ENCODE measurements around the gene DDX60. TPM values are rescaled to one million over a fixed set of nuclear protein-coding genes. Genes with fewer than 3 reads are reported as not detected.
A peak's percentile ranks its signal among the peaks of the same experiment; 100 is the strongest.
"Not testable (repeated sequence)": the region's sequence is repeated elsewhere in the genome, so short reads cannot be mapped to it uniquely, and the experiment has no call there.

Gene DDX60
- polyA plus RNA-seq (ENCODE audit: low read depth in 6 of 6): 10 to 100 TPM in 5 of 6 donors, 1 to 10 TPM in 1; 9.4 to 24.7 (median 19.1) TPM

- H3K4me3 Mint-ChIP-seq: peak within 1 kb of the TSS; percentile 96 to 100 (median 98)
- H3K9me3 Mint-ChIP-seq: peaks cover 0 to 2% (median 0%) of the 10 kb centered on the region in 7 donors
- H3K4me1 Mint-ChIP-seq: peaks cover 14 to 35% (median 28%) of the 10 kb centered on the region in 3 donors
- no peaks in the 10 kb centered on the region for H3K27me3 Mint-ChIP-seq
- ATAC-seq (ENCODE audit: low read depth in 2 of 2) (peak; percentile 98 to 99), DNase-seq (peak; percentile 83)
- peaks cover 0 to 4% of the 10 kb centered on the region in 2 donors for H3K36me3 Mint-ChIP-seq
- peak within 1 kb of the TSS; percentile 97 to 99 (median 98) for H3K27ac Mint-ChIP-seq
These were observed at the start of gene DDX60 for GRCh38 chr4:168318266-168318895. DDX60 (minus strand) TSS chr4:168318752; CDS start chr4:168311259, 7,493 bp downstream.

GRCh38 chr4:168367065-168367464 is 48.5 kb upstream of the DDX60 start:
- Mint-ChIP-seq H3K4me3 (no peak overlapping the region), H3K27me3 (no peaks in the 10 kb centered on the region), H3K9me3 (peaks cover 0 to 5% (median 3%) of the 10 kb centered on the region in 7 donors), H3K4me1 (peaks cover 4% of the 10 kb centered on the region in 3 donors), H3K36me3 (peaks cover 58 to 61% of the 10 kb centered on the region in 2 donors), H3K27ac (no peak overlapping the region)
- ATAC-seq (ENCODE audit: low read depth in 2 of 2) (no peak), DNase-seq (no peak)

- Mint-ChIP-seq H3K27ac (no peak overlapping the region), H3K27me3 (no peaks in the 10 kb centered on the region), H3K4me3 (no peak overlapping the region), H3K36me3 (peaks cover 63 to 73% of the 10 kb centered on the region in 2 donors), H3K9me3 (peaks cover 0 to 5% (median 0%) of the 10 kb centered on the region in 7 donors), H3K4me1 (peaks cover 0 to 4% (median 4%) of the 10 kb centered on the region in 3 donors)
- no peak for ATAC-seq (ENCODE audit: low read depth in 2 of 2)
- DNase-seq: no peak
These were observed 43.5 kb upstream of the DDX60 start for GRCh38 chr4:168362025-168362401.

- Mint-ChIP-seq H3K9me3 (peaks cover 0 to 5% (median 0%) of the 10 kb centered on the region in 7 donors), H3K4me1 (peaks cover 0 to 4% (median 4%) of the 10 kb centered on the region in 3 donors), H3K36me3 (peaks cover 66 to 78% of the 10 kb centered on the region in 2 donors), H3K27ac (no peak overlapping the region), H3K27me3 (no peaks in the 10 kb centered on the region), H3K4me3 (no peak overlapping the region)
- no peak for DNase-seq
- ATAC-seq (ENCODE audit: low read depth in 2 of 2): no peak
These were observed 42.9 kb upstream of the DDX60 start for GRCh38 chr4:168361365-168362024.

- no peak for DNase-seq
- ATAC-seq (ENCODE audit: low read depth in 2 of 2): no peak
- Mint-ChIP-seq H3K36me3 (peaks cover 66 to 68% of the 10 kb centered on the region in 2 donors), H3K9me3 (peaks cover 0 to 5% (median 0%) of the 10 kb centered on the region in 7 donors), H3K4me1 (peaks cover 0 to 4% (median 4%) of the 10 kb centered on the region in 3 donors), H3K27ac (peak overlapping the region in 1 of 6 donors; percentile 12), H3K27me3 (no peaks in the 10 kb centered on the region), H3K4me3 (no peak overlapping the region)
These were observed 41.7 kb upstream of the DDX60 start for GRCh38 chr4:168360271-168360670.

GRCh38 chr4:168357941-168358340 is 39.4 kb upstream of the DDX60 start:
- DNase-seq (no peak), ATAC-seq (ENCODE audit: low read depth in 2 of 2) (no peak)
- Mint-ChIP-seq H3K4me3 (no peak overlapping the region), H3K27ac (no peak overlapping the region), H3K4me1 (peaks cover 0 to 4% (median 4%) of the 10 kb centered on the region in 3 donors), H3K27me3 (no peaks in the 10 kb centered on the region), H3K36me3 (peaks cover 49 to 68% of the 10 kb centered on the region in 2 donors), H3K9me3 (peaks cover 0 to 10% (median 3%) of the 10 kb centered on the region in 7 donors)

GRCh38 chr4:168353746-168354145 is 35.2 kb upstream of the DDX60 start:
- Mint-ChIP-seq H3K27ac (no peak overlapping the region), H3K27me3 (no peaks in the 10 kb centered on the region), H3K9me3 (peaks cover 13 to 48% (median 31%) of the 10 kb centered on the region in 7 donors), H3K4me1 (no peaks in the 10 kb centered on the region), H3K36me3 (peaks cover 20 to 30% of the 10 kb centered on the region in 2 donors), H3K4me3 (no peak overlapping the region)
- ATAC-seq (ENCODE audit: low read depth in 2 of 2) (no peak), DNase-seq (no peak)

GRCh38 chr4:168337550-168337940 is 19.0 kb upstream of the DDX60 start:
- H3K27ac Mint-ChIP-seq: no peak overlapping the region
- no peak overlapping the region for H3K4me3 Mint-ChIP-seq
- peaks cover 0 to 9% of the 10 kb centered on the region in 2 donors for H3K36me3 Mint-ChIP-seq
- DNase-seq: no peak
- H3K4me1 Mint-ChIP-seq: no peaks in the 10 kb centered on the region
- ATAC-seq (ENCODE audit: low read depth in 2 of 2): no peak
- peaks cover 7 to 12% (median 10%) of the 10 kb centered on the region in 7 donors for H3K9me3 Mint-ChIP-seq
- H3K27me3 Mint-ChIP-seq: no peaks in the 10 kb centered on the region

- H3K4me1 Mint-ChIP-seq: no peaks in the 10 kb centered on the region
- no peak for ATAC-seq (ENCODE audit: low read depth in 2 of 2)
These were observed 18.4 kb upstream of the DDX60 start for GRCh38 chr4:168336837-168337549.

GRCh38 chr4:168335621-168336020 is 17.1 kb upstream of the DDX60 start:
- peaks cover 0 to 2% (median 0%) of the 10 kb centered on the region in 7 donors for H3K9me3 Mint-ChIP-seq
- no peaks in the 10 kb centered on the region for H3K4me1 Mint-ChIP-seq
- peaks cover 0 to 2% (median 0%) of the 10 kb centered on the region in 3 donors for H3K27me3 Mint-ChIP-seq
- ATAC-seq (ENCODE audit: low read depth in 2 of 2) (no peak), DNase-seq (no peak)
- no peak overlapping the region for H3K4me3 Mint-ChIP-seq
- H3K27ac Mint-ChIP-seq: no peak overlapping the region
- H3K36me3 Mint-ChIP-seq: no peaks in the 10 kb centered on the region

More at GRCh38 chr4:168336837-168337549, 18.4 kb upstream of the DDX60 start:
- Mint-ChIP-seq H3K36me3 (peaks cover 0 to 8% of the 10 kb centered on the region in 2 donors), H3K27me3 (no peaks in the 10 kb centered on the region), H3K9me3 (peaks cover 3 to 9% (median 7%) of the 10 kb centered on the region in 7 donors), H3K27ac (no peak overlapping the region), H3K4me3 (no peak overlapping the region)
- no peak for DNase-seq

- DNase-seq (no peak), ATAC-seq (ENCODE audit: low read depth in 2 of 2) (no peak)
- Mint-ChIP-seq H3K27me3 (peaks cover 0 to 6% (median 0%) of the 10 kb centered on the region in 3 donors), H3K4me3 (no peak overlapping the region), H3K4me1 (no peaks in the 10 kb centered on the region), H3K36me3 (no peaks in the 10 kb centered on the region), H3K27ac (no peak overlapping the region), H3K9me3 (peaks cover 0 to under 1% (median 0%) of the 10 kb centered on the region in 7 donors)
These were observed 15.5 kb upstream of the DDX60 start for GRCh38 chr4:168334053-168334452.

GRCh38 chr4:168330575-168330974 is 12.0 kb upstream of the DDX60 start:
- not testable (repeated sequence) for DNase-seq; H3K36me3 Mint-ChIP-seq; H3K27ac Mint-ChIP-seq; ATAC-seq (ENCODE audit: low read depth in 2 of 2); H3K4me1 Mint-ChIP-seq; H3K27me3 Mint-ChIP-seq; H3K4me3 Mint-ChIP-seq; H3K9me3 Mint-ChIP-seq

GRCh38 chr4:168325591-168325990 is 7.0 kb upstream of the DDX60 start:
- peaks cover 0 to 5% (median 3%) of the 10 kb centered on the region in 7 donors for H3K9me3 Mint-ChIP-seq
- peaks cover 0 to 4% (median 0%) of the 10 kb centered on the region in 3 donors for H3K27me3 Mint-ChIP-seq
- DNase-seq (no peak), ATAC-seq (ENCODE audit: low read depth in 2 of 2) (no peak)
- H3K36me3 Mint-ChIP-seq: peaks cover 0 to 4% of the 10 kb centered on the region in 2 donors
- H3K27ac Mint-ChIP-seq: no peak overlapping the region
- no peaks in the 10 kb centered on the region for H3K4me1 Mint-ChIP-seq
- H3K4me3 Mint-ChIP-seq: no peak overlapping the region

Measured in naive B cell (primary cell).